GM18520 (cell line): ENCODE measurements around the gene SLC7A14.

ENCODE experiments used
- ATAC-seq: cut with Tn5 transposase; IDR thresholded peaks from one replicate; pipeline ENCODE4 v1.9.1; 2021; ENCODE audit not compliant: unreplicated experiment

The SLC7A14 gene

DNA sequence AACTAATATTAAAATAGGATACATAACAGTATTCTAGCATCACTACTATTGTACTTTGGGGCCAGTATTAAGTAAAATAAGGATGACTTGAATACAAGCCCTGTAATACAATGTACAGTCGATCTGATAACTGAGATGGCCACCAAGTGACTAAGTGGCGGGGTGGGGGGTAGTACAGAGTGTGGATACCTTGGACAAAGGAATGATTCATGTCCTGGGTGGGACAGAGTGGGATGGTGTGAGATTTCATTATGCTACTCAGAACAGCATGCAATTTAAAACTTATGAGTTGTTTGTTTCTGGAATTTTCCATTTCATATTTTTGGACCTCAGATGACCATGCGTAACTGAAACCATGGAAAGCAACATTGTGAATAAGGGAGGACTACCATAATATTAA is 46.0 kb downstream of the SLC7A14 start:
- no peak for ATAC-seq

- no peak for ATAC-seq
These were observed 49.2 kb downstream of the SLC7A14 start for GRCh38 chr3:170536712-170537111.

GRCh38 chr3:170534227-170534626 is 51.6 kb downstream of the SLC7A14 start:
- no peak for ATAC-seq

DNA sequence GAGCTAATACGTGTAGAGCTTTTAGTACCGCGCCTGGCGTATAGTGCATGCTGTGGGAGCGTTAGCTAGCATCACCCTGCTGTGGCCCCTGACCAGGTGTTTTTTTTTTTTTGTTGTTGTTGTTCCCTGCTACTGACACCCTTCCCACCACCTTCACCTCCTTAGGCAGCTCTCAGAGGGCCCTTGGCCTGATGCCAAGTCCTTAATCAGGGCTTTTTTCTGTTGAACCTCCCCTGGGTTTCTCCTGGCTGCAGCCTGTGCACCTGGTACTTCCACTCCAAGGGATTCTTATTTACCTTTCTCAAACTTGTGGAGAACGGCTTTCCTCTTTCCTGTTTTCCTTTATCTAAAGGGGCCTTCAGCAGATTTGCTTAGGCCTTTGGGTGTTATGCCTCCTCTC is 53.3 kb downstream of the SLC7A14 start:
- ATAC-seq, result no peak

GRCh38 chr3:170531657-170532335 is 54.1 kb downstream of the SLC7A14 start:
- ATAC-seq, result no peak

- ATAC-seq, result no peak
These were observed 54.8 kb downstream of the SLC7A14 start for GRCh38 chr3:170531054-170531453.

DNA sequence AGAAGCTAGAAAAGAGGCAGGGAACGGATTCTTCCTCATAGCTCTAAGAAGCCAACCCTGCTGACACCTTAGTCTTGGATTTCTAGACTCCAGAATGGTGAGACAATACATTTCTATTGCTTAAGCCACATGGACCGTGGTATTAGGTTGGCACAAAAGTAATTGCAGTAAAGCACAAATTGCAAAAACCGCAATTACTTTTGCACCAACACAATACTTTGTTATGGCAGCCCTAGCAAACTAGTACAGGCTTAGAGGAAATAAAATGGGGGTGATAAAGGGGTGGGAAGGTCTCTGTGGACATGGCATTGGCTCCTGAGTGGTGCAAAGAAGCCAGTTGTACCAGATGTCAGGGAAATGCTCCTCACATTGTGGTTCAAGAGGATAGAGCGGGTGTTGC is 56.0 kb downstream of the SLC7A14 start:
- no peak for ATAC-seq

DNA sequence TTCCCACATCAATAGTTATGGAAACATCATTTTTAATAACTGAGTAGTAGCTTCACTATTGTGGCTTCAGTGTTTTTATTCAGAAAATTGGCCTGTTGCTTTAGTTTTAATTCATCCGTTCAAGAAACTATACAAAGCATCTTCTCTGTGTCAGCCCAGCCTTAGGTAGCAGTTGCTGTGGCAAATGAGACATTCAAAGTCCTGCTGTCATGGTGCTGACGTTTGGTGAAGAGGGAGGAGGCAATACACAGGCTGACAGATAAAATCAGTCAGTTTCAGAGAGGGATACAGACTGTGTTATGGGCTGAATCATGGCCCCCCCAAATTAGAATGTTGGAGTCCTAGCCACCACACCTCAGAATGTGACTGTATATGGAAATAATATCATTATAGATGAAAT is 56.5 kb downstream of the SLC7A14 start:
- no peak for ATAC-seq

DNA sequence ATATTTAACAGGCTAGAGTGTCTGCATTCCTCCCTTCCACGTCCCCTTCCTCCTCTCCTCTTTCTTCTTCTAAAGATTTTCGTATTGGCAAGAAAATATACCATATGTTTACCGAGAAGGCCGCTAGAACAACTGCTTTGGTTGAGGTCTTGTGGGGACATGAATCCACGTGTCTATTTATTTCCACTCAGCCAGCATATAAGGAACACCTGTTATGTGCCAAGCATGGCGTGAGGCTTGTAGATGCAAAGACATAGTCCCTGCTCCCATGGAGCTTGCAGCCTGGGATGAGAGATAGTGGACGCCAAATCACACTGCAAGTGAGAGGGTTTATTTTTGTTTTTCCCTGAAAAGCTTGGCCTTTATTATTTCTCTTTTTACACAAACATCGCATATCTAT is 57.1 kb downstream of the SLC7A14 start:
- no peak for ATAC-seq

GRCh38 chr3:170524073-170524472 is 61.8 kb downstream of the SLC7A14 start:
- ATAC-seq, result no peak

DNA sequence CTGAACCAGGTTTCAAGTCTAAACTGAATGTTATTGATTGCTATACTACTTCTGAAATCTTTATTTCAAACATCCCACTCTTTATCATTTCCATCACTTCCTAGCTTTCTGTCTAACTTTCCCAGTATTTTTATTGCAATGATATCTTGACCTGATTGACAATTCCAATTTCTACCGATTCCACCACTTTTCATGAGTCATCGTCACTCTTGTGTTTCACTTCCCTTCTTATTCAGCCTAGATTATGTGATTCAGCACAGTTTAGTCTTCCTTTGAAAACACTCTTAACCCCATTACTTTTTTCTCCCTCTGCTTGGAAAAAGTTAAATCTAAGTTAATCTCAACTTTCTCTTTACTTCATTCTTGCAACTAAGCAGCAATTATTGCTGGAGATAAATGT is 62.6 kb downstream of the SLC7A14 start:
- no peak for ATAC-seq

DNA sequence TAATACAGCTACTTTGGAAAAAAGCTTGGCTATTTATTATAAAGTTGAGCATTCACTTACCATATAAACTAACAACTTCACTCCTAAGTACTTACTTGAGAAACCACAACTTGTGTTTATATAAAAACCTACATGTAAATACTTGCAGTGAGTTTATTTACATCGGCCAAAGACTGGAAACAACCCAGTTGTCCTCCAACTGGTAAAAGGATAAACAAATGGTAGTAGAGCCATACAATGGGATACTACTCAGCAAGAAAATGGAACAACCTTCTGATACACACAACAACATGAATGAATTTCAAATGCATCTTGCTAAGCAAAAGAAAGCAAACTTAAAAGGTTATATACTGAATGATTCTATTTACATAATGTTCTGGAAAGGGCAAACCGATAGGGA is 63.7 kb downstream of the SLC7A14 start:
- ATAC-seq, result no peak

DNA sequence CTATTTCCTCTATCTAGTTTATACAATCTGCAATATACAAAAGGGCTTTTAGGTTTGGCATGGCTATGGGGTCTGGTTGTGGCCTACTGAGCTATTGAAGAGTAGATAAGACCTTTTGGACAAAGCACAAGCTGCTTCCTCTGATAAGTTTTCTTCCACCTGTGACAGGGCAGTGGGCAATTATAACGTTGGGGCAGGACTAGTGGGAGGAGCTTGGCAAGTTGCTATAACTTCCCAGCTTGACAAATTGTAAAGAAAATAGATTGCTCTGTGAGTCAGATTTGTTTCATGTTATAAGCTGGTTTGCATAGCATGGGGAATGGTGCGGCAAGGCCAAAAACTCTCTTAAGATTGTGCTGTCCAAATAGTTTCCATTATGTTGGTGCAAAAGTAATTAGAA is 64.9 kb downstream of the SLC7A14 start:
- no peak for ATAC-seq

GRCh38 chr3:170517242-170517945 is 68.5 kb downstream of the SLC7A14 start:
- no peak for ATAC-seq

- ATAC-seq, result no peak
These were observed 72.2 kb downstream of the SLC7A14 start for GRCh38 chr3:170513642-170514041.

GRCh38 chr3:170511371-170511770 is 74.5 kb downstream of the SLC7A14 start:
- no peak for ATAC-seq

DNA sequence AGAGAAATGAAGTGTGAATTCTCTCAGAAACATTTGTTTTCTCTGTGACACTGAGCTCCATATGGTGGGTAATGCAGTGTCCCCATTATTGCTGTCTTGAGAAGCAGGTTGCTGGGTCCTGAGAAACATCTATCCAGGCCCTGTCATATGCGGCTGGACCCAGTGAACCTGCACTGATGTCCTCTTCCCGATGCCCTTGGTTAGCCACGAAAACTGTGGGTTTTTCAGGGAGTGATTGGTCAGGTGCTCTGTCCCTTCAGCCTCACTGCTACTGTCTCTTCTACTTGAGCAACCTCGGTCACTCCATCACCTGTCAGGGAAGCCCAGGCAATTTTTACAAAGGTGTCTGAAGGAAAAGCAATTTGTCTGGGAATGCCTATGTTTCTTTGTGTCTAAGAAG is 77.0 kb downstream of the SLC7A14 start:
- ATAC-seq, result no peak

GRCh38 chr3:170508291-170508690 is 77.6 kb downstream of the SLC7A14 start:
- no peak for ATAC-seq

DNA sequence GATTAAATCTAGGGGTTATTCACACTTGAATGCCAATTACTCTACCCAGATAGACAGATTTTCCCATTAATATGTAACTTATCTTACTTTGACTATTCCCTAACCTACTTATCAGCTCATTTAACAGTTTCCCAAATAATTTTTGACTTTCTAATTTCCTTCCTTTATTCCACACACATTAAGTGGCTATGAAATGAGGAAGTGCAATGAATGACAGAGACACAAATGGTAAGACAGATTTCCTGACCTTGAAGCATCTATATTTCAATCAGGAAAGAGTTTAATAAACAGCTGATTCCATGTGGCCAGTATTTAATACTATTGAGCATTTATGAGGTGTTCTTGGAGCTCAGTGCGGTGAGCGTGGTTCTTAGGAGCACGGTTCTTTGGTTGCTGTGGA is 78.8 kb downstream of the SLC7A14 start:
- ATAC-seq, result no peak

DNA sequence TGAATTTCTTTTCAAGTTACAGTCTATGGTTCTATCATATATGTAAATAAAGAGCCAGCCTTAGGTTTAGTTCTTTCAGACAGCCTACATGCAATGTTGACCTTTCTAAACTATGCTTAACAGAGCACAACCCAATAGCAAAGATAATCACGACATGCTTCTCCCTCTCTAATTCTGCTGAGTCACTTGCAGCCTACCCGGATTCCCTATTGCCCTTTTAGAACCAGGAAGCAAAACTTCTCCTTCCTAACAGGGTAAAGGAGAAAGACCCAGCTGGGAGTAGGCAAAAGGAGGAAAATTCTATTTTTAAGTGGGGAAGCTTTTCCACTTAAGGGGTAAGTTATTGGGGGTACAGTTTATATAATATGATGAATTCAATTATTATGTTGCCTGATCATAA is 79.3 kb downstream of the SLC7A14 start:
- no peak for ATAC-seq

GRCh38 chr3:170502297-170502696 is 83.6 kb downstream of the SLC7A14 start:
- ATAC-seq, result no peak

DNA sequence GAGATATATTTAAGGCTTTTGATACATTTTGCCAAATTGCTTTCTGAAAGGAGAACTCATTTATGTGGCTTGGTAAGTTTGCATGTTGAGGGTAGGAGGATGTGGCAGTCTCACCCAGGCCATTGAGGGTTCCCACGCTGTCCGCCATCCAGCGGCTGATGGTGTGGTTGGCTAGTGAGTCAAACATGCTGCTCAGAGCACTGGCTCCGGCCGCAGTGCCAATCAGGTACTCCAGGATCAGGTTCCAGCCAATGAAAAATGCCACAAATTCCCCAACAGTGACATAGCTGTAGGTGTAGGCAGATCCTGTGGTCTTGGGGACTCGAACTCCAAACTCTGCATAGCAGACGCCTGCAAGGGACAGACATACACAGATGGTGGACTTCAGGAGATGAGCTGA is 84.9 kb downstream of the SLC7A14 start:
- no peak for ATAC-seq

GRCh38 chr3:170500462-170500861 is 85.4 kb downstream of the SLC7A14 start:
- no peak for ATAC-seq
